Measurements from ENCODE around the gene WDR11. TPM values are rescaled to one million over a fixed set of nuclear protein-coding genes. Genes with fewer than 3 reads are reported as not detected.

The WDR11 gene, protein sequence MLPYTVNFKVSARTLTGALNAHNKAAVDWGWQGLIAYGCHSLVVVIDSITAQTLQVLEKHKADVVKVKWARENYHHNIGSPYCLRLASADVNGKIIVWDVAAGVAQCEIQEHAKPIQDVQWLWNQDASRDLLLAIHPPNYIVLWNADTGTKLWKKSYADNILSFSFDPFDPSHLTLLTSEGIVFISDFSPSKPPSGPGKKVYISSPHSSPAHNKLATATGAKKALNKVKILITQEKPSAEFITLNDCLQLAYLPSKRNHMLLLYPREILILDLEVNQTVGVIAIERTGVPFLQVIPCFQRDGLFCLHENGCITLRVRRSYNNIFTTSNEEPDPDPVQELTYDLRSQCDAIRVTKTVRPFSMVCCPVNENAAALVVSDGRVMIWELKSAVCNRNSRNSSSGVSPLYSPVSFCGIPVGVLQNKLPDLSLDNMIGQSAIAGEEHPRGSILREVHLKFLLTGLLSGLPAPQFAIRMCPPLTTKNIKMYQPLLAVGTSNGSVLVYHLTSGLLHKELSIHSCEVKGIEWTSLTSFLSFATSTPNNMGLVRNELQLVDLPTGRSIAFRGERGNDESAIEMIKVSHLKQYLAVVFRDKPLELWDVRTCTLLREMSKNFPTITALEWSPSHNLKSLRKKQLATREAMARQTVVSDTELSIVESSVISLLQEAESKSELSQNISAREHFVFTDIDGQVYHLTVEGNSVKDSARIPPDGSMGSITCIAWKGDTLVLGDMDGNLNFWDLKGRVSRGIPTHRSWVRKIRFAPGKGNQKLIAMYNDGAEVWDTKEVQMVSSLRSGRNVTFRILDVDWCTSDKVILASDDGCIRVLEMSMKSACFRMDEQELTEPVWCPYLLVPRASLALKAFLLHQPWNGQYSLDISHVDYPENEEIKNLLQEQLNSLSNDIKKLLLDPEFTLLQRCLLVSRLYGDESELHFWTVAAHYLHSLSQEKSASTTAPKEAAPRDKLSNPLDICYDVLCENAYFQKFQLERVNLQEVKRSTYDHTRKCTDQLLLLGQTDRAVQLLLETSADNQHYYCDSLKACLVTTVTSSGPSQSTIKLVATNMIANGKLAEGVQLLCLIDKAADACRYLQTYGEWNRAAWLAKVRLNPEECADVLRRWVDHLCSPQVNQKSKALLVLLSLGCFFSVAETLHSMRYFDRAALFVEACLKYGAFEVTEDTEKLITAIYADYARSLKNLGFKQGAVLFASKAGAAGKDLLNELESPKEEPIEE
- 52.8 and 62.3 TPM in 2 replicates for total RNA-seq (2014; rRNA removed; shearing (Covaris generic))

DNA sequence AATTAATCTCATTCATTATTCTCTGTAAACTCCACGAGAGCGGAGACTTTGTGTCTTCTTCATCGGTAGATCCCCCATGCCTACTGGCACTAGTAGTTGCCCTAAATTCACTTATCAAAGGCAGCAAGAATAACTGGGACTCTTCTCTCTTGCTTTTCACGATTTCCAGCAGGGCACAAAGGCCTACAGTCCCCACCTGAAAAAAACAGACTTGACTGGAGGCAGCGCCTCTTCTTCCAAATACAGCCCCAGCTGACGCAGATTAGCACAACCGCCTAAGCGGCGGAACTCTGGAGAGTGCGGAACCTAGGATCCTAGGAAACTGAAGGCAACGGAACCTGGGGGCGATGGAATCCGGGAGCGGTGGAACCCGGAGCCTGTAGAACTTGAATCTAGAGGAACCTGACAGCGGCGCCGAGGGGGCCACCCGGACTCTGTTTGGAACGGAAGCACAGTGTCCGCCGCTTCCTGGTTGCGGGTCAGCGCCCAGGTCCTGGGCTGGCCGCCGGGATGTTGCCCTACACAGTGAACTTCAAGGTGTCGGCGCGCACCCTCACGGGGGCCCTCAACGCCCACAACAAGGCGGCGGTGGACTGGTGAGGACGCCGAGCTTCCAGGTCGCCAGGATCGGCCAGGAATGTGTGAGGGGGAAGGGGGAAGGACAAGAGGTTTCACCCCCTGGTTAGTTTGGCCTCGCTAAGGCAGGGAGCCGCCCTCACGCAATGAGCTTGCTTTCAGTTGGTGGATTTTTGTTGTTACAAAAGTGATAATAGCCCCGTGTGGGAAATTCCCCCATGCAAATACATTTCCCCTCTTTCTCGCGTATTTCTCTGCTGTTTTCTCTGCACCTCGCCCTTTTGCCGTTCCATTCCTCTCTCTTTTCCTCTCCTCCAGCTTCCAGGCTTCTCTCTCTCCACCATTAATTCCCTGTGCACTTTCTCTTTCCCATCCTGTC, at the start of gene WDR11:
TSS of gene WDR11 (plus strand) at position 452 of the 955 bp plus-strand sequence. CDS start at position 511, 59 bp downstream.
- Histone ChIP-seq H3K27me3 (replicated peaks) (no peaks in the 10 kb centered on the region), H3K9me3 (replicated peaks) (no peaks in the 10 kb centered on the region), H3K4me1 (replicated peaks) (peaks cover 5% of the 10 kb centered on the region; the same call in 1 of the 2 replicates), H3K4me3 (peak within 1 kb of the TSS; percentile 72), H3K36me3 (peaks cover 29% of the 10 kb centered on the region), H3K27ac (peak within 1 kb of the TSS; percentile 66)
- DNase-seq (ENCODE audit: low read depth in 1 of 2, low spot score in 2 of 2): peak; percentile 85 to 92

DNA sequence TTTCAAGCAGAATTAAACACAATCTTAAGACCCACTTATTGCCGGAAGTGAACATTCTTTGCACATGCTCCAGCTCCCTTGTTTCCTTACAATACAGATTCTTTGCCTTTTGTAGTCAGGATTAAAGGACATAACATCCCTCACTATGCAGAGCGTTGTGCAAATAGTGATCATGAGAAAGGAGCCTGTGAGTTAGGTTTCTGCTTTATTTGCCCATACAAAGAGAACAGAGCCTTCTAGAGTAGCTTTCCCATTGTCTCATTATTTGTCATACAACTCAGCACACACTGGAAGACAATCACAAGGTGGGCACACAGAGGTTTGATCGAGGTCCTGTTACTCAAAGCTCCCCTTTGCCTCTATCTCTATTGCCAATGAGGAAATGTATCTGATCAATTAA, 48.2 kb upstream of the WDR11 start:
- Histone ChIP-seq H3K27me3 (replicated peaks) (no peaks in the 10 kb centered on the region), H3K4me3 (no peak overlapping the region), H3K4me1 (replicated peaks) (no peaks in the 10 kb centered on the region), H3K36me3 (no peaks in the 10 kb centered on the region), H3K9me3 (replicated peaks) (no peaks in the 10 kb centered on the region), H3K27ac (no peak overlapping the region)
- no peak for DNase-seq (ENCODE audit: low read depth in 1 of 2, low spot score in 2 of 2)

DNA sequence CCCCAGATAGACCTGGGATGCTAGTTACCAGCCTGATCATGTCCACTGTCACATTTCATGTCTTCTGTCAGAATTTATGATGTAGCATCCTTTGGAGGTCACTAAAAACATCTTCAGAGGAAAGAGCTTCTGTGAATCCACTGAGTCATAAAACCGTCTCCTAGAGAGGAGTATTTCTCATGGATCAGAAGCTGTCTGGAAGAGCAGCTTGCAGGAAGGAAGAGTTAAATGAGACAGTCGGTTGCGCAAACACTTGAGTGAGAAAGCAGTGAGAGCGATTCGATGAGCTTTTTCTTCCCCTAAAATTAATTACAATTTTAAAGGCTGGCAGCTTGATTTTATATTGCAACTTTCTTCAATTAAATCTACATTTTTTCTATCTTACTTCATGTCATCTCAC, 47.2 kb upstream of the WDR11 start:
- H3K27ac ChIP-seq: no peak overlapping the region
- H3K36me3 ChIP-seq: no peaks in the 10 kb centered on the region
- DNase-seq (ENCODE audit: low read depth in 1 of 2, low spot score in 2 of 2): no peak
- H3K4me3 ChIP-seq: no peak overlapping the region
- H3K4me1 ChIP-seq (replicated peaks): no peaks in the 10 kb centered on the region
- no peaks in the 10 kb centered on the region for H3K27me3 ChIP-seq (replicated peaks)
- no peaks in the 10 kb centered on the region for H3K9me3 ChIP-seq (replicated peaks)

DNA sequence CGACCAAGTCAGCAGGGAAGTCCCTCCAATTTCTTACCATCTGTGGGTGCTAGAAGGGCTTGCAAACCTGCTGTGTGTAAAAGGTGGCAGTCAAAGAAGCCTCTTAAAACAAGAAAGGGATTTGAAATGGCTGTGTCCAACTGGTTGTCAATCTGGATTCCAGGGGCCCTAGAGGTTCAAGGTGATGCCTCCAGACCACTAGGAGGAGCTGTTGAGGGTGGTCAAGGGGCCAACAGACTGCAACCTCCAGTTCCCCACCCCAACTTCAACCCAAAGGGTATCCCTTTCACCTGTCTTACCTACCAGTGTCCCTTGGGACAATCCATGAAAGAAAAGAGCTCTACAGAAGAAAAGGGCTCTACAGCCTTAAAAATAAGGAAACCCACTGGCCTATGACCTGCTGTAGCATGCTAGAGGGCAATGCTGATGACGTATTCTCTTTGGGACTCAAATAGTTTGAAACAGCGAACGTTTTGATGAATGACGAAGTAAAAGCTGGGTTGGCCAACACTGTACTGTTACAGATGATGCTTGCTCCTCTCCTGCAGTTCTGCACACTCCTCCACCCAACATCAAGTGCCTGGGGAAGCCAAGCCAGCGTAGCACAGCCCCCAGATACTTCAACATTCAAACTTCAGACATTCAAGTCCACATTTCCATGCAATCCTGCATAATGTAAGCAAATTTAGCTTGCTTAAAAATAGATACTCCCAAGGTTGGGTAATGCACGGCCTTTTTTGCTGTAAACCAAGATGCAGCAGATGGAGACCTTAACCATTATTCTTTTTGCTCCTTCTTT, 45.9 kb upstream of the WDR11 start:
- Histone ChIP-seq H3K9me3 (replicated peaks) (no peaks in the 10 kb centered on the region), H3K27me3 (replicated peaks) (no peaks in the 10 kb centered on the region), H3K4me3 (no peak overlapping the region), H3K27ac (no peak overlapping the region), H3K4me1 (replicated peaks) (no peaks in the 10 kb centered on the region), H3K36me3 (no peaks in the 10 kb centered on the region)
- no peak for DNase-seq (ENCODE audit: low read depth in 1 of 2, low spot score in 2 of 2)

DNA sequence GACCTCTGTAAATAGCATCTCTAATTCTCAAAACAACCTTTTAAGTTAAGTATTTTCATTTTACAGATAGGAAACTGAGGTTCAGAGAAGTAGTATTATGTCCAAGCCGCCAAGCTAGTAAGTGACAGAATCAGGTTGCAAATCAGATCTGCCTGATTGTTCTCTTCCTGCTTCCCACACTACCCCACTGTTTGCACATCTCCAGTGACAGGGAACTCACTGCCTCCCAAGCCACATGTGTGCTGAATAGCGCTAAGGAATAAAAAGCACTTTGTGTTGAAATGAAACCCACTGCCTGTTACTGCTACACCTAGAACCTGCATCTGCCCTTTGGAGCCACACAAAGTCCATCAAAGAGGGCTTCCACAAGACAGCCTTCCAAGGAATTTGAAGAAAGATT, 45.1 kb upstream of the WDR11 start:
- H3K4me3 ChIP-seq: no peak overlapping the region
- H3K9me3 ChIP-seq (replicated peaks): no peaks in the 10 kb centered on the region
- no peaks in the 10 kb centered on the region for H3K27me3 ChIP-seq (replicated peaks)
- H3K36me3 ChIP-seq: no peaks in the 10 kb centered on the region
- H3K27ac ChIP-seq: no peak overlapping the region
- DNase-seq (ENCODE audit: low read depth in 1 of 2, low spot score in 2 of 2): no peak
- no peaks in the 10 kb centered on the region for H3K4me1 ChIP-seq (replicated peaks)

DNA sequence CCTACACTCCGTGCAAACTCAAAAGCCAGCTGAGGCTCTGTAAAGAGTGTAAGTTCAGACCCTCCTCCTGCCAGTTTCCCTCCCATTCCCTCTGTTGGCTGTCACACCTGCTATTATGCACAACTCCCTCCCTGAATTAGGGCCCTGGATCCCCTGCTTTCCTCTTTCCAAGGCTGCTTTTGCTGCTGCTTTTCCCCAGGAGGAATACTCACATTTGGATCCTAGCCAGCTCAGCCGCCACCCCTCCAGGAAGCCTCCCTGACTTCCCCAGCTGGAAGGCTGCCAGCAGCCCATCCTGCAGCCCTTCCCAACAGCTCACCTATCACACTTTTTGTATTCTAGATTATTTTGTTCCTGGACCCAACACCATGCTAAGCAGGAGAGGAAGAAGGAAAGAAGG, 40.9 kb upstream of the WDR11 start:
- no peaks in the 10 kb centered on the region for H3K4me1 ChIP-seq (replicated peaks)
- 0 out of 2 replicates have a peak, but pooled peaks cover 5% of the 10 kb centered on the region for H3K27me3 ChIP-seq (replicated peaks)
- H3K36me3 ChIP-seq: no peaks in the 10 kb centered on the region
- no peaks in the 10 kb centered on the region for H3K9me3 ChIP-seq (replicated peaks)
- H3K27ac ChIP-seq: no peak overlapping the region
- no peak overlapping the region for H3K4me3 ChIP-seq
- no peak for DNase-seq (ENCODE audit: low read depth in 1 of 2, low spot score in 2 of 2)

DNA sequence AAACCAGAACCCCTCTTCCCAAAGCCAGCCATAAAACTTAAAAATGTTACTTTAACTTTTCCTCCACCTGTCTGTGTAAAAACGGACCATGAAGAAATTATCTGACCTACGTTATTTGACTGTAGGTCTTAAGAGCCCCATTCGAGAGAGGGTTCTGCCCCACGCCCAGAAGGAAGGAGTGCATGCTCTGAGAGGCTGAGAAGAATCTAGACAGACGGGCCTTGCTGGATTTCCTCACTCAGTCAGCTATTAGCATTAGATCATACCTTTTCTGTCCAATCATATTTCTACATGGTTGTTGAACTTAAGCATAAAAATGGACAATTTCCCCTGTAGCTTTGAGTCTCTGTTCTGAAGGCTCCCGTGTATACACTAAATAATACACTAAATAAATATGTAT, 38.1 kb upstream of the WDR11 start:
- Histone ChIP-seq H3K27me3 (replicated peaks) (peaks cover 5% of the 10 kb centered on the region; the same call in 1 of the 2 replicates), H3K27ac (no peak overlapping the region), H3K9me3 (replicated peaks) (no peaks in the 10 kb centered on the region), H3K4me1 (replicated peaks) (no peaks in the 10 kb centered on the region), H3K36me3 (no peaks in the 10 kb centered on the region), H3K4me3 (no peak overlapping the region)
- DNase-seq (ENCODE audit: low read depth in 1 of 2, low spot score in 2 of 2): no peak

DNA sequence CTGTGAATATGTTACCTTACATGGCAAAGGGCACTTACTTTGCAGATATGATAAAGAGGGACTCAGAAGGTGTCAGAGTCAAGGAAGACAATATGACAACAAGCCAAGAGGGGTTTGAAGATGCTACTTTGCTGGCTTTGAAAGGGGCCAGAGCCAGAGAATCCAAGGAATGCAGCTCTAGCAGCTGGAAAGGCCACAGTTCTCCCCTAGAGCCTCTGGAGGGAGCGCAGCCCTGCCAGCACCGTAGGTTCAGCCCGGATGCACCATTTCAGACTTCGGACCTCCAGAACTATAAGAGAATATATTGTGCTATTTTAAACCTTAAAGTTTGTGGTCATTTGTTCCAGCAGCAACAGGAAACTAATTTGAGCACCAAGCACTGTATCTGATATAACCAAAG, 32.9 kb upstream of the WDR11 start:
- H3K4me1 ChIP-seq (replicated peaks): no peaks in the 10 kb centered on the region
- no peaks in the 10 kb centered on the region for H3K36me3 ChIP-seq
- DNase-seq (ENCODE audit: low read depth in 1 of 2, low spot score in 2 of 2): no peak
- H3K27me3 ChIP-seq (replicated peaks): peaks cover 8% of the 10 kb centered on the region; the same call in 1 of the 2 replicates
- H3K27ac ChIP-seq: no peak overlapping the region
- no peaks in the 10 kb centered on the region; the same call in 1 of the 2 replicates for H3K9me3 ChIP-seq (replicated peaks)
- H3K4me3 ChIP-seq: no peak overlapping the region

DNA sequence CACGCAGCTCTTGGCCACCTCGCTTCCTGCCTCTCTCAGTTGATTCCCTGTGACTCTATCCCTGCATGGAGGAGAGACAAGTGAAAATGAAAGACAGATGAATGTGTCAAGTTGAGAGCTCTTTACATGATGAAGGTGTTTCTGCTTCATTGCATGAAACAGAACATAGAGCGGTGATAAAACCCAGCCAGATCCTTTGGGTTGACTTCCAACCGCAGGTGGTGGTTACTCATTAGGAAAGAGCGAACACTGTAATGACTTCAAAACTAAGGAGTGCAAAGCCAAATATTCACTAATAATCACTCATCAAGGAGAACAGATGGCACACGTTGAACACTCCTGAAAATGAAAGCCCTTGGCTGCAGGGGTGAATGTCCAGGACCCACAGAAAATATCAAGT, 31.8 kb upstream of the WDR11 start:
- Histone ChIP-seq H3K9me3 (replicated peaks) (no peaks in the 10 kb centered on the region; the same call in 1 of the 2 replicates), H3K27me3 (replicated peaks) (peaks cover 3% of the 10 kb centered on the region; the same call in 1 of the 2 replicates), H3K4me1 (replicated peaks) (no peaks in the 10 kb centered on the region), H3K36me3 (no peaks in the 10 kb centered on the region), H3K27ac (no peak overlapping the region), H3K4me3 (no peak overlapping the region)
- no peak for DNase-seq (ENCODE audit: low read depth in 1 of 2, low spot score in 2 of 2)

DNA sequence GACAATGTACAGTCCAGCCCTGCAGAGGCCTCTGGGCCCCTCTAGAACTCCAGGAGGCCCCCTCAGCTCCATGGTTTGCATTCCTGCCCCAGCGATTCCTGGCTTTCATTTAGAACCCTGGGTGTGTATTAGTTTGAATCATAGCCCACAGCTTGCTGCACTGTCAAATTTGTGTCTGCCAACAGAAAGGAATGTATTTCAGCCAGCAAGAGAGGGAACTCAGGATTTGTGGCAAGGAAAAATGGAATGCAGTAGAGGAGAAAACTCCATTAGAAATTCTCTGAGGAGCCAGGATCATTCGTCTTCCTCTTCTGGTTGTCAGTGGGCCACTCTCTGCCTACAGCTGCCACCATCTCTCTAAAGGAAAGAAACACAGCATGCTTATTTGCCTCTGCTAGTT, 27.9 kb upstream of the WDR11 start:
- no peak for DNase-seq (ENCODE audit: low read depth in 1 of 2, low spot score in 2 of 2)
- H3K27ac ChIP-seq: no peak overlapping the region

DNA sequence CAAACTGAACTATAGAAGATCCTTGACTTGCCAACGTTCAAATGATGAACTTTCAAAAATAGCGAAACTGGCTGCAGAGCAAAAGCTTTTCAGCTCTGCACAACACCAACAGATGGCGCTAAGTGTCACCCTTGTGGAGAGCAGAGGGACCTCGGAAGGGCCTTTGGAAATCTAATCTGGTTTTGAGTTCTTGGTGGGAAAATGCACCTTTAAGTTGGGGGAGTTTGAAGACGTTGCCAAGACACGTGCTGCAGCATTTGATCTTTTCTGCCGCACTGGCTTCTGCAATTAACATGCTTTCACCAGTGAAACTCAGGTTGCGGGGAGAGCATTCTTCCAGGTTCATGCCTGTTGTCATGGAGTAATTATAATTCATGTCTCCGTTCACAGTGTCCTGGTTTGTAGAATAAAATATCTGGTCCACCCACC, 26.3 kb upstream of the WDR11 start:
- Histone ChIP-seq H3K9me3 (replicated peaks) (no peaks in the 10 kb centered on the region; the same call in 1 of the 2 replicates), H3K27ac (no peak overlapping the region), H3K4me1 (replicated peaks) (no peaks in the 10 kb centered on the region), H3K4me3 (no peak overlapping the region), H3K36me3 (no peaks in the 10 kb centered on the region), H3K27me3 (replicated peaks) (peaks cover 9% of the 10 kb centered on the region; the same call in 1 of the 2 replicates)
- peak in 1 of 2 experiments; percentile 6 for DNase-seq (ENCODE audit: low read depth in 1 of 2, low spot score in 2 of 2)

More for the DNA sequence above, 27.9 kb upstream of the WDR11 start:
- H3K9me3 ChIP-seq (replicated peaks): no peaks in the 10 kb centered on the region; the same call in 1 of the 2 replicates
- H3K36me3 ChIP-seq: no peaks in the 10 kb centered on the region
- peaks cover 6% of the 10 kb centered on the region; the same call in 1 of the 2 replicates for H3K27me3 ChIP-seq (replicated peaks)
- no peaks in the 10 kb centered on the region for H3K4me1 ChIP-seq (replicated peaks)
- no peak overlapping the region for H3K4me3 ChIP-seq

Measured in SJSA1 (cell line).